Liver (tissue), 3 donors: ENCODE measurements around the gene STIM1.
A peak's percentile ranks its signal among the peaks of the same experiment; 100 is the strongest.
"Not testable (repeated sequence)": the region's sequence is repeated elsewhere in the genome, so short reads cannot be mapped to it uniquely, and the experiment has no call there.

Experiments
- CTCF ChIP-seq: fragments of 150-350 bp; IDR thresholded peaks from 2 replicates; pipeline ENCODE4 v1.5.1; 2017; ENCODE audit warnings: improper control_type of control experiment, low read depth, low read length; ENCODE audit not compliant: missing input control
- FOXA1 ChIP-seq: IDR thresholded peaks from 2 replicates; pipeline ENCODE4 v1.6.1; 2016; ENCODE audit warnings: antibody characterized with exemption
- RAD21 ChIP-seq, 2 donors: IDR thresholded peaks; 2 replicates each; pipeline ENCODE4 v1.6.1; 2016; ENCODE audit warnings: antibody characterized with exemption in 2 of 2, mild to moderate bottlenecking in 2 of 2
- RXRA ChIP-seq, 2 donors: IDR thresholded peaks; 2 replicates each; pipeline ENCODE4 v1.6.1; 2017 to 2018; ENCODE audit warnings: antibody characterized with exemption in 2 of 2, mild to moderate bottlenecking in 1 of 2
- donor health status: healthy.
- donor health status: healthy.

GRCh38 chr11:3860898-3861393 lies 5.5 kb downstream of the STIM1 start:
- TF ChIP-seq FOXA1; CTCF; RAD21 (IDR thresholded peaks at IDR 0.05): not testable (repeated sequence)
- TF ChIP-seq RXRA (IDR thresholded peaks at IDR 0.05) = peak in 1 of 2 donors; percentile 6
